ENCODE measurements around the gene SLC4A8.
"Not testable (repeated sequence)": the region's sequence is repeated elsewhere in the genome, so short reads cannot be mapped to it uniquely, and the experiment has no call there.

SLC4A8 gene

DNA sequence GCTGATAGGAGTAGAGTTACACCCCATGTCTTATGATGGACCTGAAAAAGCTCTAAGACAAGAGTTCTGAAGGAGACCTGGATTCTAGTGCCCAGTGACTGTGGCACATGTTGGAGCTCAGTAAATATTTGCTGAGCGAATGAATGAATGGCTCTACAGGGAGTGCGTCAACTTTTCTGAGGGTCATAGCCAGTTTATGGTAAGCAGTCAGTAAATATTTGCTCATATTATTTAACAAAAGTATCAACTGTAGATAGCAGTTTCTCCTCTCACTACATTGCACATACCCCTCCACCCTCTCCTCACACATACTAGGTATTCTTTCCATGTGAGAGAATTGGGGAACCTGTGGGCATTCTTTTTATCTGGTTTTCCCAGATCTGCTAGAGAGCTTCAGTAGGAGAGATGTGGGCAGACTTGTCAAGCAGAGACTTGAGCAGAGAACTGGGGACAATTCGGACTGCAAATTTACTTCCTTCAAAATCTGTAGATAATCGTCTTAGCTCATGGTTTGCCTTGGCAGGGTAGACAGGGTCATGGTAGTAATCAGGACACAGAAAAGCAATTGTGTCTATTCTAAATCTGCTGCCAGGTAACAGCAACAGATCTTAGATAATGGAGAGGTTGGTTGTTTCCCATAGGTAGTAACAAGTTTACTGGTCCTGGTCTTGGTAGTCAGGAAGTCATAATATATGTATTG lies 5.7 kb downstream of the SLC4A8 start:
- peak; percentile 17 for DNase-seq

GRCh38 chr12:51432921-51433320 lies 8.3 kb downstream of the SLC4A8 start:
- DNase-seq: no peak

GRCh38 chr12:51434305-51434704 lies 9.7 kb downstream of the SLC4A8 start:
- DNase-seq: no peak

DNA sequence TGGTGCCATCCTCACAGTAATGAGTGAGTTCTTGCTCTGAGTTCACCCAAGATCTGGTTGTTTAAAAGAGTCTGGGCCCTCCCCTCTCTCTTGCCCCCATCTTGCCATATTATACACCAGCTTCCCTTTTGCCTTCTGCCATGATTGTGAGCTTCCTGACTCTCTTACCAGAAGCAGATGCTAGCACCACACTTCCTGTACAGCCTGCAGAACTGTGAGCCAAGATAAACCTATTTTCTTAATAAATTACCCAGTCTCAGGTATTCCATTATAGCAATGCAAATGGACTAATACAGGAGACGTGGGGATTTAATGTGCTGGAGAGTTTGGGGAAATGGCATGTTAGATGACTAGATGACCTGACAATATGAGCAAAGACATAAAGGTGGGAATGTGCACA lies 12.8 kb downstream of the SLC4A8 start:
- no peak for DNase-seq

- no peak for DNase-seq
Measured at GRCh38 chr12:51439330-51439729, 14.7 kb downstream of the SLC4A8 start.

GRCh38 chr12:51441583-51441982 lies 17.0 kb downstream of the SLC4A8 start:
- DNase-seq: no peak

- no peak for DNase-seq
Measured at GRCh38 chr12:51442324-51442723, 17.7 kb downstream of the SLC4A8 start.

DNA sequence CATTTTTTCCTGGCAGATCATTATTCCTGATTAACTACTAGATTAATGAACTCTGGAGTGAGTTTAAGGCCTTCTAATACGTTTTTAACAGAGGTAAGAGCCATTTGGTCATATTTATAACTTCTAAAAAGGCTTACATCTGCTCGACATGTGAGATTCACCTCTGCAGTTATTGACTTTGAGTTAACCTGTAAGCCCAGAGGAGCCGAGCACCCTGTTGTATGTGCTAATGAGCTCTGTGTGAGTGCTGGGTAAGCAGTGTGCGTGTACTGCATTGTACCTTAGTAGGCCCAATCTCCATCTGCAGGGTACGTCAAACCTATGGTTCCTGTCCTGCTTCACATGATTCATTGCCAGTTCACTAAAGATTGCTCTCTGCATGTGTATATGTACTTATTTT lies 18.9 kb downstream of the SLC4A8 start:
- DNase-seq: no peak

DNA sequence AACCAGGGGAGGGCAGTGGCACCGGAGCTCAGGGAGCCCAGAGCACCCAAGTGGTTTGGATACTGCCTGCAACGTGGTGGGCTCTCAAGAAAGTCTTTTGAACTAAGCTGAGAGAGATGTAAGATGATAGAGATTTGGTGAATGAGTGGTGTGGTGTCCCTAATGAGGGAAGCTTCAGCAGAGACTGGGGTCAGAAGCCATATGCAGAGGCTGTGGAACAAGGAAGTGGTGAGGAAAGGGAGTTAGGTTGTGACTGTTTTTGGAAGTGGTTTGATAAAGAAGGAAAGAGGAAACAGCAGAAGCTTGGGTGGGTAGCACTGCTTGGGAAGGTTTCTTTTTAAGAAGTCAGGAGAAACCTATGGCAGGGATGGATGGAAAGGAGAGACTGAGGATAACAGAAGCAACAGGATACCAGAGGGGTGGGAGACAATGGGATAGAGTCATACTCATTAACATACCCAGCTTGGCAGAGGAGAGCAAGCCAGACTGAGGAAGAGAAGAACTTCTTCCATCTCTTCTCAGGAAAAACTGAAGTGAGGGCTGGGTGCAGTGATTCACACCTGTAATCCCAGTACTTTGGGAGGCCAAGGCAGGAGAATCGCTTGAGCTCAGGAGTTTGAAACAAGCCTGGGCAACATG lies 24.1 kb downstream of the SLC4A8 start:
- DNase-seq: no peak

- DNase-seq: no peak
Measured at GRCh38 chr12:51449580-51450246, 25.1 kb downstream of the SLC4A8 start.

DNA sequence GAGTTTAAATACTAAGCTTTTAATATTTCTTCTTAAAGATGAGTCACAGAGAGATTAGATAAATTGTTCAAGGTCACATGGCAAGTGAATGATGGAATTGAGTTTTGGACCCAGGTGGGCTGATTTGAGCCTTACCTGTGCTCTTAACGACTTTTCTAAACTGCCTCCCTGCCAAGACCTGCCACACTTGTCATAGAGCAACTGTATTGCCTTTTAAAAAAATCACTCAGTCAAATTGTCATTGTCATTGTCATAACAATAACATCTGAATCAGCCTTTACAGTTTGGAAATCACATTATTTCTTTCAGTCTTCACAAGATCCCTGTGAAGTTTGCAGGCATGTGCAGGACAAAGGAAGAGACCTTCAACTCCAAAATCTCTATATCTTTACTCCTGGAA lies 25.7 kb downstream of the SLC4A8 start:
- no peak for DNase-seq

DNA sequence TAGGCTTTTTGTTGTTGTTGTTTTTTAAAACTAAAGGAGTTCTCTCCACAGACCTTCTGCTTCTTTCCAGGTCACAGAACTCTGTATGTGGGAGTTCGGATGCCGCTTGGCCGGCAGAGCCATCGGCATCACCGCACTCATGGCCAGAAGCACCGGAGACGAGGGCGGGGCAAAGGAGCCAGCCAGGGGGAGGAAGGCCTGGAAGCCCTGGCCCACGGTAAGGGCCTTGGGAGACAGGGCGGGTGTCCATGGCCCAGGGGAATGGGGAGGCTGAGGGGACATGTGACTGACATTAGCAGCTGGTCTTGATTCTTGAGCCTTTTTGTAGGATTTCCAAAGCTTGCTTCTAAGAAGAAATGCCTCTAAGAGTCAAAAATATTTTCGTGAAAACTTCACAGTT lies 26.2 kb downstream of the SLC4A8 start:
- DNase-seq: no peak

- DNase-seq: not testable (repeated sequence)
Measured at GRCh38 chr12:51454016-51454415, 29.4 kb downstream of the SLC4A8 start.

GRCh38 chr12:51455050-51455449 lies 30.4 kb downstream of the SLC4A8 start:
- DNase-seq: not testable (repeated sequence)

- DNase-seq: no peak
Measured at GRCh38 chr12:51458635-51459034, 34.0 kb downstream of the SLC4A8 start.

- no peak for DNase-seq
Measured at GRCh38 chr12:51460519-51460918, 35.9 kb downstream of the SLC4A8 start.

DNA sequence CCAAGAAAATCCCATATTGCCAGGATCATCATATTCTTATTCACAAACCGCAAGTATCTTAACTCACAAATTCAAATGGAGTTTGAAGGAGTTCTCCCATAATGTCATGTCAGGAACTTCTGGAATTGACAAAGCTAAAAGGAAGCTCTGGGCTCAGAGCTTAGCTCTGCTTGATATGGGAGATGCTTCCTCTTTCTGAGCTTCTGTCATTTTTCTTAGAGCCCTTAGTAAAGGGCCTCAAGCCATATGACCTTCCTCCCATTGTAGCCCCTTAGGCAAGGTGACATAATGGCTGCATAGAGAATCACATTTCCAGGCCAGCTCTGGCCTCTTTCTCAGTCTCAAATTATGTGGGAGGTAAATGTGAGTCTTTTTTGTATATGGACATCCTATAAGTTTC lies 40.9 kb downstream of the SLC4A8 start:
- DNase-seq: no peak

DNA sequence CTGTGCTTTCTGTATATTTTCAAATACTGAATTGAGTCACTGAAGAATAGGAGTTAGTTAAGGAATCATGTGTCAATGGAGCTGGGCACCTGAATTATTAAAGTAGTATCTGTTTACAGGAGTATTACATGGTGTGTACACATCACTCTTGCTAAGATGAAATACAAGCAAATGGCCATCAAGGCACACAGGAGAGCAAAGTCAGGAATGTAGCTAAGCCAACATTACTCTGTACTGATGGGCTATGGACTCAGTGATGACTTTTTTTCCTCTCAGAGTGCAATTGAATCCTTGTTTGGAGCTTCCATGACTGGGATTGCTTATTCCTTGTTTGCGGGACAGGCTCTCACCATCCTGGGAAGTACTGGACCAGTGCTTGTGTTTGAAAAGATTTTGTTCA lies 45.5 kb downstream of the SLC4A8 start:
- no peak for DNase-seq

DNA sequence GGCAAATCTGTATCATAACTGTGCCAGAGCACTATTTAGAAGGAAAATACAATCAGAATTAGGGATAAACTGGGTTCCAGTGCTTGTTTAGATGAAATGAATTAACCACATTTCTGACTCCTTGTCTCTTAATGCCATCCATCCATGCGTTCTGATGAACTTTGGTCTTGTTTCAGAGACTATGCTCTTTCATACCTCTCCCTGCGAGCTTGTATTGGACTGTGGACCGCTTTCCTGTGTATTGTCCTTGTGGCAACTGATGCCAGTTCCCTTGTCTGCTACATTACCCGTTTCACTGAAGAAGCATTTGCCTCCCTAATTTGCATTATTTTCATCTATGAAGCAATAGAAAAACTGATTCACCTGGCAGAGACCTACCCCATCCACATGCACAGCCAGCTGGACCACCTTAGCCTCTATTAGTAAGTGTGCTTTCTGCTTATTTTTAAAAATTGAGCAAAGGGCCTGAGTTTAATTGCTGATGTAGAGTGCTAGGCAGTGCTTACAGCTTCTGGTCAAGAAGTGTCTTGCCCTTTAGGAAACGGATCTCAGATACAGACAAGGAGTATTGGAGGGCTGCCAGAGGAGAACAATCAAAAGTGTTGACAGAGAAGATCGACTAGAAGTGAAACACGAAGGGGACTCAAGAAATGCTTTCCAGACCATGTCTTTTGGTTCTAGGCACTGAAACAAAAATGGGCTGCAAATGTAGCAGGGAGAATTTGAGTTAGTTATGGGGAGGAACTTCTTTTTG lies 46.7 kb downstream of the SLC4A8 start:
- DNase-seq: no peak

DNA sequence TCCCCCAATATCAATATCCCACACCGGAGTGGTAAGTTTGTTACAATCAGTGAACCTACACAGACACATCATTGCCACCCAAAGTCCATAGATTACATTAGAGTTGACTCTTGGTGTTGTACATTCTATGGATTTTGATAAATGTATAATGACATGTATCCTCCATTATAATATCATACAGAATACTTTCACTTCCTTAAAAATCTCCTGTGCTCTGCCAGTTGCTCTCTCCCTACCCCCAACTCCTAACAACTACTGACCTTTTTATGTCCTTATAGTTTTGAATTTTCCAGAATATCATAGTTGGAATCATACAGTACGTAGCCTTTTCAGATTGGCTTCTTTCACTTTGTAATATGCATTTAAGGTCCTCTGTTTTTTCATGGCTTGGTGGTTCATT lies 48.4 kb downstream of the SLC4A8 start:
- DNase-seq: no peak

GRCh38 chr12:51473947-51474346 lies 49.3 kb downstream of the SLC4A8 start:
- DNase-seq: no peak

DNA sequence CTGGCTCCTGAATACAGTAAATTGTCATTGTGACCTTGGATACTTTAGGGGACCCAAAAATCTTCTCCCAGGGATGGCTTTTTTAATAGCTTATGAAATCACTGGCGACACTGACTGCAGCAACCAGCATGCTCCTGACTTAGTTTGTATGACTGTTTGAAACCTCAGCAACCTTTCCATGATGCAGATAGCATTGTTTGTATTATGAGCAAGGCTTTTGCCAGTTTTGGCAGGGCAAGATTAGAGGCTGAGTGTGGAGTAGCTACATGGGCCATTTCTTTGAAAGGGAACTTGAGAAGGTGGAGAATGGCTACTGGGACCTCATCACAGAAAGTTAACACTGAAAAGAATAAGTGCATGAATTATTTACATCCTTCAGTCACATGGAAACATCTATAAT lies 50.9 kb downstream of the SLC4A8 start:
- DNase-seq: no peak

- no peak for DNase-seq
Measured at GRCh38 chr12:51480978-51481377, 56.3 kb downstream of the SLC4A8 start.
